Lower leg skin (tissue), 4 donors: ENCODE results near the gene ITPRID2. TPM values are rescaled to one million over a fixed set of nuclear protein-coding genes. Genes with fewer than 3 reads are reported as not detected.
A peak's percentile ranks its signal among the peaks of the same experiment; 100 is the strongest.
"Not testable (repeated sequence)": the region's sequence is repeated elsewhere in the genome, so short reads cannot be mapped to it uniquely, and the experiment has no call there.

Experiments
- DNase-seq, 2 donors: peaks; one replicate each; pipeline ENCODE4 v3.0.0-alpha.2; 2019; ENCODE audit warnings: low spot score in 2 of 2
- H3K4me3 ChIP-seq: fragments of 200-600 bp; sonication (generic); 2 replicates; pipeline ENCODE4 v1.5.1; 2017; ENCODE audit warnings: mild to moderate bottlenecking, low read depth; ENCODE audit not compliant: poor library complexity, severe bottlenecking
- CTCF ChIP-seq, 3 donors: fragments of 450-650 bp; IDR thresholded peaks; one replicate each; pipeline ENCODE4 v1.5.1; 2016; ENCODE audit warnings: antibody characterized with exemption in 3 of 3, mild to moderate bottlenecking in 3 of 3, moderate library complexity in 2 of 3
- POLR2A ChIP-seq, 2 donors: fragments of 450-650 bp; IDR thresholded peaks; one replicate each; pipeline ENCODE4 v1.6.1; 2016 to 2017; ENCODE audit warnings: antibody characterized with exemption in 2 of 2, mild to moderate bottlenecking in 1 of 2, moderate library complexity in 1 of 2
- WGBS, 2 donors: methylation state at CpG; one replicate each; pipeline ENCODE4 v1.1.5; 2018; 5-methylcytosine and 5-hydroxymethylcytosine counted together
- intact Hi-C: fragments of 100-400 bp; cut with DNase I; formaldehyde crosslinking; loops from one replicate; pipeline ENCODE4 v1.15.0; 2023; ENCODE audit warnings: low total_unique reads
- total RNA-seq, 4 donors: library from RNA; depleted of rRNA; stranded (reverse); fragments of >200 nt; gene quantifications; one replicate each; pipeline ENCODE4 v1.1.0, GENCODE V29; 2016

Gene ITPRID2
- total RNA-seq, 4 donors from 2014 or later, result 244 to 301 (median 256) TPM

GRCh38 chr2:181958726-181959125, 67.2 kb downstream of the ITPRID2 start:
- intact Hi-C loops, result no loop called here
- 98 to 100% methylated on average over 1 of the region's 1 CpG for WGBS, 2 donors
- TF ChIP-seq POLR2A (IDR thresholded peaks at IDR 0.05), result no peak
- no peak for TF ChIP-seq CTCF (IDR thresholded peaks at IDR 0.05)
- DNase-seq, result no peak
- no peak overlapping the region for H3K4me3 ChIP-seq

GRCh38 chr2:181959508-181959907, 68.0 kb downstream of the ITPRID2 start:
- H3K4me3 ChIP-seq, result no peak overlapping the region
- DNase-seq, result no peak
- intact Hi-C loops, result no loop called here
- TF ChIP-seq CTCF (IDR thresholded peaks at IDR 0.05) (no peak), POLR2A (IDR thresholded peaks at IDR 0.05) (no peak)

GRCh38 chr2:181961167-181961566, 69.6 kb downstream of the ITPRID2 start:
- DNase-seq, H3K4me3 ChIP-seq, intact Hi-C loops: not testable (repeated sequence)
- 97 to 99% methylated on average over 8 of the region's 8 CpGs for whole genome bisulfite sequencing, 2 donors

GRCh38 chr2:181962142-181962541, 70.6 kb downstream of the ITPRID2 start:
- 95 to 96% methylated on average over 20 of the region's 20 CpGs for WGBS, 2 donors
- intact Hi-C loops, result no loop called here
- no peak overlapping the region for H3K4me3 ChIP-seq
- TF ChIP-seq POLR2A (IDR thresholded peaks at IDR 0.05), result no peak
- no peak for TF ChIP-seq CTCF (IDR thresholded peaks at IDR 0.05)
- no peak for DNase-seq

GRCh38 chr2:181970160-181970794, 78.7 kb downstream of the ITPRID2 start:
- DNase-seq, result no peak
- H3K4me3 ChIP-seq, result no peak overlapping the region
- intact Hi-C loops, result no loop called here
- WGBS, 2 donors, result 84 to 86% methylated on average over 2 of the region's 2 CpGs
- no peak for TF ChIP-seq CTCF (IDR thresholded peaks at IDR 0.05)
- no peak for TF ChIP-seq POLR2A (IDR thresholded peaks at IDR 0.05)

GRCh38 chr2:181971032-181971431, 79.5 kb downstream of the ITPRID2 start:
- peak in 1 of 2 donors; percentile 51 for DNase-seq
- 50 to 58% methylated on average over 3 of the region's 3 CpGs for WGBS, 2 donors
- TF ChIP-seq POLR2A (IDR thresholded peaks at IDR 0.05), result no peak
- TF ChIP-seq CTCF (IDR thresholded peaks at IDR 0.05), result no peak
- intact Hi-C loops, result no loop called here
- no peak overlapping the region for H3K4me3 ChIP-seq
